Mucosa of rectum (tissue), 2 donors: Measurements from ENCODE around the gene TBC1D2B.
A peak's percentile ranks its signal among the peaks of the same experiment; 100 is the strongest.

Source experiments
- H3K27ac ChIP-seq, 2 donors: one replicate each; pipeline ENCODE4 v1.7.0; 2013; ENCODE audit warnings: inconsistent platforms in 2 of 2, low read depth in 2 of 2, low read length in 2 of 2
- H3K27me3 ChIP-seq, 2 donors: one replicate each; pipeline ENCODE4 v1.7.0; 2013; ENCODE audit warnings: low read length in 2 of 2; ENCODE audit not compliant: control insufficient read depth in 2 of 2, insufficient read depth in 2 of 2
- H3K36me3 ChIP-seq, 2 donors: one replicate each; pipeline ENCODE4 v1.7.0; 2013; ENCODE audit warnings: low read length in 2 of 2; ENCODE audit not compliant: control insufficient read depth in 2 of 2, insufficient read depth in 2 of 2
- H3K4me1 ChIP-seq, 2 donors: one replicate each; pipeline ENCODE4 v1.7.0; 2013; ENCODE audit warnings: low read length in 2 of 2, mild to moderate bottlenecking in 1 of 2; ENCODE audit not compliant: control insufficient read depth in 2 of 2, insufficient read depth in 2 of 2
- H3K4me3 ChIP-seq, 2 donors: one replicate each; pipeline ENCODE4 v1.7.0; 2013; ENCODE audit warnings: low read length in 2 of 2
- H3K9ac ChIP-seq, 2 donors: one replicate each; pipeline ENCODE4 v1.7.0; 2013; ENCODE audit warnings: low read length in 2 of 2, low read depth in 1 of 2, mild to moderate bottlenecking in 1 of 2
- H3K9me3 ChIP-seq, 2 donors: one replicate each; pipeline ENCODE4 v1.7.0; 2013; ENCODE audit warnings: low read length in 2 of 2; ENCODE audit not compliant: control insufficient read depth in 2 of 2
- donor health status: healthy.
- donor health status: Normal muscosa, but diverticular disease.

Gene TBC1D2B

DNA sequence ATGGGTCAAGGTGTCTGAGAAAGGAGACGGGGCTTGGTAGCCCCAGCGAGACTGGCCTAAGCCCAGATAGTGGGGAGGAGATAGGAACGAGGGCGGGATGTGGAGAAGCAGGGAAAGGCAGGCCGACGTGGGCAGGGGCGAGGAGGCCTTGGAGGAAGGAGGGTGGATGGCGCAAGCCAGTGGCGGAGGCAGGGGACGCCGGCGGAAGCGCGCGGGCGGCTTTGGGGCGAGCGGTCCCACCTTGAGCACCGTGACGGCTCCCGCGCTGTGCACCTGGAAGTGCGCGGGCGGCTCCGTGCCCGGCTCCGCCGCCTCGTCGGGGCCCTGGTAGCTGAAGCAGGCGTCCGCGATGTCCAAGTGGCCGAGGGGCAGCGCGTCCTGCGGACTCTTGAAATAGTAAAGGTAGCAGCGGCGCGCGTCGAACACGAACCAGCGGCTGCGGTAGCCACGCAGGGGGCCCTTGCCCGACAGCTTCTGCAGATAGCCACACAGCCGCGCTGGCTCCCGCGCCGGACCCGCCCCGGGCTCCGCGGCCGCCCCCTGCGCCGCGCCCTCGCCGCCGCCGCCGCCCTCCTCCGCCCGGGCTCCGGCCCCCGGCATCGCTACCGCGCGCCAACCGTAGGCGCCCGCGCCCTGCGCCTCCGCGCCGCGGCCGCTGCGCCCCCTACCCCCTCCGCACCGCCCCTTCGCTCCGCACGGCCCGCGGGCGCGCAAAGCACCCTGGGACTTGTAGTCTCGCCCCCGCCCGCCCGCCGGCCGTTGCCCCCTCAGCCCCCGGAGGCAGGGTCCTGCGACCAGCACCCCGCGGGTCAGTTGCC lies at the start of gene TBC1D2B:
Gene TBC1D2B, minus strand, starts transcription at position 659 of the 818 bp plus-strand sequence. Its CDS starts 59 bp downstream, at position 600.
- Histone ChIP-seq H3K36me3 (no peaks in the 10 kb centered on the region), H3K9me3 (no peaks in the 10 kb centered on the region), H3K27me3 (no peaks in the 10 kb centered on the region), H3K9ac (peak within 1 kb of the TSS; percentile 83 to 90), H3K4me3 (peak within 1 kb of the TSS; percentile 84 to 94), H3K4me1 (peaks cover 27 to 39% of the 10 kb centered on the region in 2 donors), H3K27ac (peak within 1 kb of the TSS; percentile 92 to 94)

DNA sequence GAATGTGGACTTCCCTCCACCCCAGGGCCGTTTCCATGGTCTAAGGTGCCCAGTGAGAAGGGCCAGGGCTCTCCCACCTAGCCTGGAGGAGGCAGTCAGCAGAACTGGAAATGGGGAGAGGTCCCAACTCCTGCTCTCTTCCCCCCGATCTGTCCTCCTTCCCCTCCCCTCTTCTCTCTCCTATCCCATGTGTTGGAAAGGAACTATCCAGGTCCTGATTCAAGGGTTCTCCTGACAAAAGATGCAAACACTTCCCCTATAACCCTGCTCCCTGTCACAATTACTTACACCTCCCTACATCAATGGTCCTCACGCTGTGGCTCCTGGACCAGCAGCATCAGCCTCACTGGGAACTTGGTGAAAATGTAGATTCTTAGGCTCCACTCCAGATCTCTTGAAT lies 47.8 kb upstream of the TBC1D2B start:
- Histone ChIP-seq H3K9ac (no peak overlapping the region), H3K27ac (no peak overlapping the region), H3K36me3 (no peaks in the 10 kb centered on the region), H3K4me1 (peaks cover 7 to 9% of the 10 kb centered on the region in 2 donors), H3K9me3 (no peaks in the 10 kb centered on the region), H3K4me3 (no peak overlapping the region), H3K27me3 (no peaks in the 10 kb centered on the region)

GRCh38 chr15:78120523-78120922 lies 43.0 kb upstream of the TBC1D2B start:
- Histone ChIP-seq H3K36me3 (no peaks in the 10 kb centered on the region), H3K27ac (no peak overlapping the region), H3K9ac (no peak overlapping the region), H3K9me3 (no peaks in the 10 kb centered on the region), H3K27me3 (no peaks in the 10 kb centered on the region), H3K4me3 (no peak overlapping the region), H3K4me1 (no peaks in the 10 kb centered on the region)

DNA sequence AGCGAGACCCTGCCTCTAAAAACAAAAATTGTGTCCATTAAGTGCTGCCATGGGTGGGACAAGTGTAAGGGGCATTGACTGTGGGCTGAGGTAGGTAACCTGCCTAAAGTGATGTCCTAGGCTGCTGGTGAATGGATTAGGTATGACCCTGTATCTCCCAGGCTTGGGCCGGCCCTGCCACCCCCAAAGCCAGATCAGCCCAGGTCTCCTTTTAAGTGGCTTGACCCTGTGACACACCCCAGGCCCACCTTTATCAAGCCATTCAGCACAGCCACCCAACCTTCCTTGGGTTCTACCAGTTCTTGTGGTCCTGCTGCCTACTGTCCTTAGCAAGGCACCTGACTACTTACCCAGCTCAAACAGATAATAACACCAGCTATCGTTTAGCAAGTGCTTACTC lies 35.0 kb upstream of the TBC1D2B start:
- Histone ChIP-seq H3K9me3 (no peaks in the 10 kb centered on the region), H3K36me3 (no peaks in the 10 kb centered on the region), H3K27me3 (no peaks in the 10 kb centered on the region), H3K4me3 (no peak overlapping the region), H3K27ac (no peak overlapping the region), H3K9ac (no peak overlapping the region), H3K4me1 (no peaks in the 10 kb centered on the region)

GRCh38 chr15:78111788-78112187 lies 34.3 kb upstream of the TBC1D2B start:
- Histone ChIP-seq H3K27ac (no peak overlapping the region), H3K27me3 (no peaks in the 10 kb centered on the region), H3K36me3 (no peaks in the 10 kb centered on the region), H3K9me3 (no peaks in the 10 kb centered on the region), H3K9ac (no peak overlapping the region), H3K4me1 (no peaks in the 10 kb centered on the region), H3K4me3 (no peak overlapping the region)

DNA sequence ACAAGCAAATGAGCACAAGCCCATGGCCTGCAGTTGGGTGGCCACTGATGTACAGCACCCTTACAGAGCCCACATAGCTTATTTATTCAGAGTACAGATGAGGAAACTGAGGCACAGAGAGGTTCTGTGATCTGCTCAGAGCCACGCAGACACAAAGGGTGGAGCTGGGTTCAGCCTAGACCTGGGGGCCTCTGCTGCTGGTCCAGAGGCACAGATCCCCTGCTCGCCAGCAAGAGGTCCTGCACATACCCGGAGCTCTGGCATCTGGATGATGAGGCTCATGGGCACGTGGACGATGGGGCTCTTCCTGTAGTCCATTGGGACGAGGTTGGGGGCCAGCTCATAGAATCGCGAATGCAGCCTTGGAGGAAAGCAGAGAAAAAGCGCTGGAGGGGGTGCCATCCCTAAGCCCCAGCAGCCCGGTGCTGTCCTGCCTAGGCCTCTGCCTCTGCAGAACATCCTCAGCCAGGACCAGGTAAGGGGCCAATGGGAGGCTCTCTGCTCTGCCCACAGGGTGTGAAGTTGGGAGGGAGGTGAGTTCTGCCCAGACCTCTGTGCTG lies 33.5 kb upstream of the TBC1D2B start:
- Histone ChIP-seq H3K9ac (no peak overlapping the region), H3K36me3 (no peaks in the 10 kb centered on the region), H3K4me1 (no peaks in the 10 kb centered on the region), H3K27me3 (no peaks in the 10 kb centered on the region), H3K27ac (no peak overlapping the region), H3K4me3 (no peak overlapping the region), H3K9me3 (no peaks in the 10 kb centered on the region)

- no peak overlapping the region for H3K9ac ChIP-seq
- no peaks in the 10 kb centered on the region for H3K4me1 ChIP-seq
- no peak overlapping the region for H3K4me3 ChIP-seq
- H3K27me3 ChIP-seq: no peaks in the 10 kb centered on the region
- no peak overlapping the region for H3K27ac ChIP-seq
- no peaks in the 10 kb centered on the region for H3K36me3 ChIP-seq
- H3K9me3 ChIP-seq: no peaks in the 10 kb centered on the region
These were observed 32.6 kb upstream of the TBC1D2B start for GRCh38 chr15:78110096-78110495.

GRCh38 chr15:78109156-78109555 lies 31.6 kb upstream of the TBC1D2B start:
- Histone ChIP-seq H3K9ac (no peak overlapping the region), H3K27ac (no peak overlapping the region), H3K4me3 (no peak overlapping the region), H3K36me3 (no peaks in the 10 kb centered on the region), H3K27me3 (no peaks in the 10 kb centered on the region), H3K4me1 (peaks cover 0 to 2% of the 10 kb centered on the region in 2 donors), H3K9me3 (no peaks in the 10 kb centered on the region)

DNA sequence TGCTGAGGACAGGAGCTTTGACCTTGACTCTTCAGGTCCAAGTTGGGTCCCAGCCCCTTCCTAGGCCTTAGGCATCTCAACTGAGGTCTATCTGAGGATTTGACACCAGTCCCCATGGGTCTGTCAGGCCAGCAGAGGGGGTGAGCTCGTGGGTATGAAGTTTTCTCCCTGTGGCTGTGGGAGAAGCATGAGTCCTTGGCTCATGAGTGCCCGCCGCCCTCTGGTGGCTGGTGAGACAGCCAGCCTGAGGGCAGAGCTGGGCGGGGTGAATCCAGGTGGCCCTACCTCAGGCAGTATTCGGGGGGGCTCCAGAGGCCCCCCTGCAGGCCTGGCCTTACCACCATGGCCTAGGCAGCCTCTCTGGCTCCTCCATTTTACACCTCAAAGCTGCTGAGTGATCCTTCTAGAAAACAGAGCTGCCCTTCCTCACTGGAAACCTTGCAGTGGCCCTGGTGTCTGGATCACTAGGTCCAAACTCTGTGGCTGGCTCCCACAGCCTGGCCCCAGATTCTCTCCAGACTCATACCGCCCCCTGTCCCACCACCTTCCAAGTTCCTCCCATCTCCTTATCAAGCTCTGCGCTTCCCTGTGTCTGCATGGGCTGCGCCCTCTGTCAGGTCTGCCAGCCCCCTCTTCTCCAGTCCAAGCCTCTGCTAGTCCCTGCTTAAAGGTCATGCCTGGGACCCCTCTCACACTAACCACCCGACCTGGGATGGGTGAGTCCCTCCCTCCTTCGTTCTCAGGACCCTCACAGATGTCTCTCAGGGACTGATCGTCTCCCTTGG lies 31.0 kb upstream of the TBC1D2B start:
- Histone ChIP-seq H3K27me3 (no peaks in the 10 kb centered on the region), H3K36me3 (no peaks in the 10 kb centered on the region), H3K9ac (no peak overlapping the region), H3K27ac (no peak overlapping the region), H3K9me3 (no peaks in the 10 kb centered on the region), H3K4me1 (peaks cover 0 to 5% of the 10 kb centered on the region in 2 donors), H3K4me3 (no peak overlapping the region)

DNA sequence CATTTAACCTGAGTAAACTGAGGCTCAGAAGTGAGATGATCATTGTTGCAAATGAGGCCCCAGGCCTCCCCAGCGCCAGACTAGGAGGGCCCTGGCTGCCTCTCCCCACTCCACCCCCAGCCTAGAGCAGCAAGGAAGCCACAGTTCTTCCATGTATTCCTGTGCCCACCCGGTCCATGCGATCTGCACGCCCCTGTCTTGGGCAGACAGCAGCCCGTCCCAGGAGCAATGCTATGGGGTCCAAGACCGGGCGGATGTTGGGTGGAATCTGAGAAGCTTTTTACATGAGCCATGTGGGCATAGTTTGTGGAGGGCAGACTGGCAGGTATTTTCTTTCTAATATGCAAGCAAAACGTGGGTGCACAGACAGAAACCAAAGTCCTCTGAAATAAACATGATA lies 30.0 kb upstream of the TBC1D2B start:
- no peaks in the 10 kb centered on the region for H3K36me3 ChIP-seq

More for the DNA sequence above, 30.0 kb upstream of the TBC1D2B start:
- Histone ChIP-seq H3K27me3 (no peaks in the 10 kb centered on the region), H3K4me1 (peaks cover 0 to 10% of the 10 kb centered on the region in 2 donors), H3K9me3 (no peaks in the 10 kb centered on the region), H3K9ac (no peak overlapping the region), H3K4me3 (no peak overlapping the region), H3K27ac (no peak overlapping the region)
